Peyer's patch (tissue), 4 donors: Measurements from ENCODE around the gene PRL.

ENCODE experiments used
- CTCF ChIP-seq, 6 experiments: fragments of 450-650 bp in 4 of 6; fragments of 200-600 bp in 2 of 6; sonication (generic) in 1 of 6; IDR thresholded peaks; one replicate each; pipeline ENCODE4 v1.5.1; 2017 to 2019; ENCODE audit warnings: antibody characterized with exemption in 6 of 6, mild to moderate bottlenecking in 3 of 6, moderate library complexity in 1 of 6
- POLR2A ChIP-seq, 2 donors: fragments of 450-650 bp; IDR thresholded peaks; one replicate each; pipeline ENCODE4 v1.5.1; 2017; ENCODE audit warnings: antibody characterized with exemption in 2 of 2, mild to moderate bottlenecking in 2 of 2, moderate library complexity in 2 of 2

GRCh38 chr6:22247916-22248482 lies 48.8 kb downstream of the PRL start:
- TF ChIP-seq CTCF (IDR thresholded peaks at IDR 0.05) = no peak
- no peak for TF ChIP-seq POLR2A (IDR thresholded peaks at IDR 0.05)
